Superior temporal gyrus (tissue), 1 donor: Measurements from ENCODE around the gene UGT8.
A peak's percentile ranks its signal among the peaks of the same experiment; 100 is the strongest.

Source experiments
- DNase-seq: peaks from one replicate; pipeline ENCODE4 v3.0.0-alpha.2; 2016; ENCODE audit errors: extremely low spot score

Gene UGT8

DNA sequence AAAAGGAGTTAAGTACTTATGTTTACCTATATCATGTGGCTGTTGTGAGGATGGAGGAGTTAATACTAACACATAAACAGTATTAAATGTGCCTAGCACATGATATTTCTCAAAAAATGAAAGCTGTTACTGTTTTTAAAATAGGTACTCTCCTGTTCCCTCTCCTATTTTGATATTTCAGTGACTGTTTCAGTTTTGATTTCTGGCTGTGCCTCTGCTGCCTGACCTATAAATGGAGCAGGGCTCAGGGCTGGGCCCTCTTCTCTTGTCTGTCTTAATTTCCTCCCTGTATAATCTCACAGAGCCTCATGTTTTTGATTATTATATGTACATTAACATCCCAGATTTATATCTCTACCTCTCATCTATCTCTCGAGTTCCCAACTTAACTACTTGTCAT is 93.3 kb downstream of the UGT8 start:
- no peak for DNase-seq

GRCh38 chr4:114692958-114693357 is 94.4 kb downstream of the UGT8 start:
- DNase-seq = no peak

DNA sequence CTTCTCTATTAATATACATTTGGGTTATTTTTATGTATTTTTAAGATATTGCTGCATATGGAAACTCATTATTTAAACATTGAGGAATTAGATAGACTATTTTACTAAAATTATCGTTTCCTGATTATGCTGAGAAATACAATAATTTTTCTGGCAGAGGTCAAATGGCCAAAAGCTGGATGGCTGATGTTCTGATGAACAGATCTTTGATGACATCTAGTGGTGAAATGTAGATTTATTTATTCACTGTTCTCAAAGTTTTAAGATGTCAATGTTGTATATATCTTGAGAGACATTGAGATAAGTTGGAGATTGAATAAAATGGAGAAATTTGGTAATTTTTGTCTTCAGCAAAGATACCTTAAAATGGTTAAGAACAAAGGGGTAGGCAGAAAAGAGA is 96.2 kb downstream of the UGT8 start:
- DNase-seq = peak; percentile 92

DNA sequence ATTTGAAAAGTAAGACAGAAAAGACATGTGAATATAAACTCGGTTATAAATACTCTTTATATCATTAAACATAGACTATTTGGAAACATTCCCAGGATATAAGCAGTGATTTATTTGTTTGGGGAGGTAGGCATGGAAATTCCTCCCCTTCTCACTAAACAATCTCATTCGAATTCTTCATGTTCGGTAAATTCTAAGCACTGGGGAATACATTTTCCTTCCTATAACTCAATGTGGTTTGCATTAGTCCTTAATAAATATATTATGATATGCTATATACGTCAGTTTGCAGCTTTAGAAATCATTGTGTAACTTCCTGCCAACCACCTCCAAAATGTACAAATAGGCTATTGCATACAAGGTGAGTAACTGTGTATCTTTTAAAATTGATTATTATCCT is 99.6 kb downstream of the UGT8 start:
- DNase-seq = no peak

DNA sequence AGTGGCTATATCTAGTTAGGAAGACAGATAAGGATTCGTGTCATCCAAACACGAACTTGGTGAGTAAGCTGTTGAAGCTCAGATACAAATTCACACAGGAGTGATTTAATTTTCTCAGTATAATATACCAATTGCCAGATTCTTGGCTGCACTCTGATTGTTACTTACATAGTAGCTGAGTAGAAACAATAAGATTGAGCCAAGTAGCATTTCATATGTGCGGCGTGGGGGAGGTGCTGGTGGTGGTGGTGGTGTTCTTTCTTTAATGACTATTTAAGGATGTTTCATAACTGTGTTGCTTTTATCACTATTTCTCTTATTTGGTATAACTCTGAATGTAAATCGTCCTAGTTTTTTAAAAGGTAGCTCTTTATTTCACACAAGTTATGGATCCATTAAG is 102.9 kb downstream of the UGT8 start:
- DNase-seq = no peak

DNA sequence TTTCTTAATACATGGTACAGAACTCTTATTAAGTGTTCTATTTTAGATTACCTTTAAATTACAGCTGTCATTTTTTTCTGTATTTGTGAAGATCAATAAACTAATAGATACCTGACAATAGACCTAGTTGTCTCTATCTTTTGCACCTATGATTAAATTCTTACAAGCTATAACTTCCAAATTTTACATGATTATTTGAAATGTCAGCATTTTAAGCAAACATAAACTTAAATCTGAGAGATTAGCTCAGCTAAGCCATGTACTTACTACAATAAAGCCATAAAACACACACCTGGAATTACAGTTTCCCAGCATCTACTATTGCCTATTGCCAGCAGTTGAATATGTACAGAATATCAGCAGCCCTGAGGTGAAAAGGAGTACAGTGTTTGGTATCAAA is 118.8 kb downstream of the UGT8 start:
- DNase-seq = no peak

DNA sequence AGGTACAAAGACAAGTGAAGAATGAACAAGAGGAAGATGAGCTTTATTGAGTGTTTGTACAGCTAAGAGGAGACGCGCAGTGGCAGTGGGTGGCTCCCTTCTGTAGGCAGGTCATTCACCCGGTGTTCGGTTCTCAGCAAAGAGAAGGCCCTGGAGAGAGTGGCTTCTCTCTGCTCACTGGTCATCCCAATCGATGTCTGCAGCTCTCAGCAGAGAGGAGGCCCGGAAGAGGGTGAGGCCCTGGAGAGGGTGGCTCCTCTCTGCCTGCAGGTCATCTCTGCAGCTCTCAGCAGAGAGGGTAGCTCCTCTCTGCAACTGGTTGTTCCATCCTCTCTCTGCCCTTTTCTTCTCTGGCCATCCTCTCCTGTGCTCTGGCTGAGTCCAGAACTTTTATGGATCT is 126.5 kb downstream of the UGT8 start:
- DNase-seq = no peak

DNA sequence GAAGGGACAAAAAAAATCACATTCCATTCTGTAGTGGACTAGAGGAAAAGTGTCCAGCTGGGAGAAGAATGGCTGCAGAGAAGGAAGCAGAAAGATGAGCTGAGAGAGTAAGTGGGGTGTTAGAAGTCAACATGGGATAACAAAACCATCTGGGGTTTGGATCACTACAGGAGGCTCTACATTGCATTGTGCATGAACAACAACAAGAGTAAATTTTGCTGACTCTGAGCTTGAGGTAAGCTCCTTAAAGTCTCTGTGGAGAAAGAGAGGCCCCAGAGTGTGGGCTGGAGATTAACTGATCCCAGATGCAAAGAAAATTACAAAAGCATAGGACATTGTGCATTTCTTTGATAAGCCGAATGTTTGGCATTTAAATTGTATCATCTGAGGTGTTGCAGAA is 128.9 kb downstream of the UGT8 start:
- DNase-seq = no peak
